HG03280 (cell line): ENCODE results near the gene GLRX5.
"Not testable (repeated sequence)": the region's sequence is repeated elsewhere in the genome, so short reads cannot be mapped to it uniquely, and the experiment has no call there.

Experiments
- ATAC-seq: cut with Tn5 transposase; IDR thresholded peaks from one replicate; pipeline ENCODE4 v1.9.1; 2021; ENCODE audit warnings: mild to moderate bottlenecking, moderate library complexity; ENCODE audit not compliant: unreplicated experiment

Gene GLRX5

GRCh38 chr14:95498622-95499353, 36.1 kb upstream of the GLRX5 start:
- no peak for ATAC-seq

GRCh38 chr14:95499354-95499750, 35.5 kb upstream of the GLRX5 start:
- no peak for ATAC-seq

- no peak for ATAC-seq
Measured at GRCh38 chr14:95500201-95500681, 34.6 kb upstream of the GLRX5 start.

- no peak for ATAC-seq
Measured at GRCh38 chr14:95500772-95501401, 34.0 kb upstream of the GLRX5 start.

- ATAC-seq = no peak
Measured at GRCh38 chr14:95502381-95502950, 32.4 kb upstream of the GLRX5 start.

- ATAC-seq = peak; percentile 48
Measured at GRCh38 chr14:95503365-95504134, 31.3 kb upstream of the GLRX5 start.

- no peak for ATAC-seq
Measured at GRCh38 chr14:95504135-95505029, 30.5 kb upstream of the GLRX5 start.

- peak; percentile 27 for ATAC-seq
Measured at GRCh38 chr14:95505030-95505589, 29.7 kb upstream of the GLRX5 start.

- no peak for ATAC-seq
Measured at GRCh38 chr14:95507174-95507573, 27.7 kb upstream of the GLRX5 start.

- ATAC-seq = no peak
Measured at GRCh38 chr14:95507701-95508103, 27.1 kb upstream of the GLRX5 start.

GRCh38 chr14:95508377-95508776, 26.5 kb upstream of the GLRX5 start:
- ATAC-seq = no peak

GRCh38 chr14:95509495-95509894, 25.4 kb upstream of the GLRX5 start:
- no peak for ATAC-seq

- not testable (repeated sequence) for ATAC-seq
Measured at GRCh38 chr14:95510344-95510743, 24.5 kb upstream of the GLRX5 start.

- no peak for ATAC-seq
Measured at GRCh38 chr14:95510804-95511203, 24.0 kb upstream of the GLRX5 start.

- no peak for ATAC-seq
Measured at GRCh38 chr14:95511687-95512086, 23.2 kb upstream of the GLRX5 start.

GRCh38 chr14:95513291-95513690, 21.6 kb upstream of the GLRX5 start:
- no peak for ATAC-seq

- ATAC-seq = no peak
Measured at GRCh38 chr14:95514131-95515079, 20.4 kb upstream of the GLRX5 start.

GRCh38 chr14:95515080-95515489, 19.8 kb upstream of the GLRX5 start:
- no peak for ATAC-seq
